GM23338 (cell line): ENCODE measurements around the gene CBARP. TPM values are rescaled to one million over a fixed set of nuclear protein-coding genes. Genes with fewer than 3 reads are reported as not detected.

Experiments used
- ATAC-seq: fragments of 200-7000 bp; cut with Tn5 transposase; 3 replicates; pipeline ENCODE4 v1.9.1; 2020
- DNase-seq: peaks from one replicate; pipeline ENCODE4 v3.0.0-alpha.2; 2015; ENCODE audit warnings: low spot score
- H2AFZ ChIP-seq: fragments of 200-600 bp; sonication (generic); 2 replicates; pipeline ENCODE4 v1.8.0; 2016; ENCODE audit warnings: antibody characterized with exemption, mild to moderate bottlenecking, moderate library complexity
- H3F3A ChIP-seq: fragments of 200-600 bp; sonication (generic); replicated peaks from 2 replicates; pipeline ENCODE4 v1.8.0; 2017; ENCODE audit warnings: antibody characterized with exemption, mixed run types, low read depth
- H3K27ac ChIP-seq: fragments of 200-600 bp; sonication (generic); 2 replicates; pipeline ENCODE4 v1.6.1; 2016; ENCODE audit warnings: low read depth
- H3K27me3 ChIP-seq: fragments of 200-600 bp; sonication (generic); 2 replicates; pipeline ENCODE4 v1.8.0; 2016; ENCODE audit warnings: mild to moderate bottlenecking, mixed run types, moderate library complexity; ENCODE audit not compliant: insufficient read depth
- H3K36me3 ChIP-seq: fragments of 200-600 bp; sonication (generic); 2 replicates; pipeline ENCODE4 v1.8.0; 2016; ENCODE audit warnings: mild to moderate bottlenecking; ENCODE audit not compliant: insufficient read depth
- H3K4me1 ChIP-seq: fragments of 200-600 bp; sonication (generic); 2 replicates; pipeline ENCODE4 v1.8.0; 2016; ENCODE audit warnings: mild to moderate bottlenecking, moderate library complexity; ENCODE audit not compliant: insufficient read depth
- H3K4me2 ChIP-seq: fragments of 200-600 bp; sonication (generic); 2 replicates; pipeline ENCODE4 v1.7.1; 2017; ENCODE audit warnings: mixed run types
- H3K4me3 ChIP-seq: fragments of 200-600 bp; sonication (generic); 2 replicates; pipeline ENCODE4 v1.6.1; 2016; ENCODE audit warnings: mixed run types
- H3K79me2 ChIP-seq: fragments of 200-600 bp; sonication (generic); replicated peaks from 2 replicates; pipeline ENCODE4 v1.8.0; 2017; ENCODE audit warnings: mild to moderate bottlenecking; ENCODE audit not compliant: insufficient read depth
- H3K9me2 ChIP-seq: fragments of 200-600 bp; sonication (generic); 2 replicates; pipeline ENCODE4 v1.8.0; 2017; ENCODE audit not compliant: insufficient read depth
- H4K20me1 ChIP-seq: fragments of 200-600 bp; sonication (generic); replicated peaks from 2 replicates; pipeline ENCODE4 v1.8.0; 2017; ENCODE audit warnings: mild to moderate bottlenecking; ENCODE audit not compliant: insufficient read depth
- H3K27ac Mint-ChIP-seq: 2 replicates; pipeline ENCODE4 v1.8.0; 2020; ENCODE audit warnings: inconsistent platforms, mild to moderate bottlenecking, moderate library complexity, mixed read lengths
- H3K27me3 Mint-ChIP-seq: 3 replicates; pipeline ENCODE4 v1.8.0; 2022; ENCODE audit warnings: low read depth, mild to moderate bottlenecking, moderate library complexity, mixed read lengths, inconsistent platforms; ENCODE audit not compliant: insufficient read depth, poor library complexity
- H3K36me3 Mint-ChIP-seq: 3 replicates; pipeline ENCODE4 v1.8.0; 2021; ENCODE audit warnings: low read depth, mild to moderate bottlenecking, inconsistent platforms, moderate library complexity, mixed read lengths
- H3K4me1 Mint-ChIP-seq: 3 replicates; pipeline ENCODE4 v1.8.0; 2020; ENCODE audit warnings: mild to moderate bottlenecking, inconsistent platforms, mixed read lengths
- H3K4me3 Mint-ChIP-seq: 3 replicates; pipeline ENCODE4 v1.8.0; 2021; ENCODE audit warnings: moderate library complexity, mild to moderate bottlenecking, inconsistent platforms, mixed read lengths
- H3K9me3 Mint-ChIP-seq: 3 replicates; pipeline ENCODE4 v1.8.0; 2020; ENCODE audit warnings: moderate library complexity, mild to moderate bottlenecking, inconsistent platforms, mixed read lengths
- CREB1 ChIP-seq: fragments of 250-450 bp; sonication (Bioruptor Pico); IDR thresholded peaks from 2 replicates; pipeline ENCODE4 v1.5.0; 2020; ENCODE audit warnings: low read depth, mild to moderate bottlenecking, moderate library complexity
- EZH2 ChIP-seq: fragments of 200-600 bp; sonication (generic); IDR thresholded peaks from one replicate; pipeline ENCODE4 v1.8.0; 2017; ENCODE audit warnings: antibody characterized with exemption, mild to moderate bottlenecking, low read depth; ENCODE audit not compliant: unreplicated experiment
- EZH2phosphoT487 ChIP-seq: fragments of 200-600 bp; sonication (generic); IDR thresholded peaks from one replicate; pipeline ENCODE4 v1.8.1; 2018; ENCODE audit warnings: antibody characterized with exemption; ENCODE audit not compliant: unreplicated experiment
- JUNB ChIP-seq: IDR thresholded peaks from one replicate; pipeline ENCODE4 v1.6.1; 2016; ENCODE audit warnings: antibody characterized with exemption; ENCODE audit not compliant: unreplicated experiment
- NANOG ChIP-seq: IDR thresholded peaks from 2 replicates; pipeline ENCODE4 v1.6.1; 2016; ENCODE audit warnings: antibody characterized with exemption, borderline replicate concordance
- POLR2AphosphoS5 ChIP-seq: IDR thresholded peaks from 2 replicates; pipeline ENCODE4 v1.6.1; 2016; ENCODE audit warnings: antibody characterized with exemption, low read depth
- STAT1 ChIP-seq: IDR thresholded peaks from one replicate; pipeline ENCODE4 v1.6.1; 2016; ENCODE audit warnings: antibody characterized with exemption; ENCODE audit not compliant: unreplicated experiment
- ZNF114 ChIP-seq: fragments of 250-450 bp; sonication (Bioruptor Pico); IDR thresholded peaks from 2 replicates; pipeline ENCODE4 v1.5.0; 2020; ENCODE audit warnings: mild to moderate bottlenecking, moderate library complexity
- ZNF331 ChIP-seq: fragments of 250-450 bp; sonication (Bioruptor Pico); IDR thresholded peaks from 2 replicates; pipeline ENCODE4 v1.5.0; 2020; ENCODE audit warnings: low read depth, mild to moderate bottlenecking, moderate library complexity
- polyA plus RNA-seq: library from polyadenylated mRNA; unstranded; fragments of >200 nt; fragmentation: Nextera tagmentation; extraction: Ambion mirVana; gene quantifications from 2 replicates; pipeline ENCODE4 v1.2.1, GENCODE V29; 2016
- total RNA-seq: library from RNA; depleted of rRNA; stranded (reverse); fragments of >200 nt; shearing (Covaris generic); gene quantifications from 2 replicates; pipeline ENCODE4 v1.2.3, GENCODE V29; 2014
- TF ChIP-seq, protein P1 (sequence below): fragments of 250-450 bp; sonication (Bioruptor Pico); IDR thresholded peaks from 2 replicates; pipeline ENCODE4 v1.5.0; 2020; ENCODE audit warnings: mild to moderate bottlenecking, moderate library complexity
- TF ChIP-seq, protein P2 (sequence below): IDR thresholded peaks from 2 replicates; pipeline ENCODE4 v1.6.1; 2016; ENCODE audit warnings: antibody characterized with exemption
- TF ChIP-seq, protein P3 (sequence below), 2 experiments: fragments of 200-600 bp in 1 of 2; sonication (generic) in 1 of 2; conservative IDR thresholded peaks; 2 replicates each; pipeline versions ENCODE4 v1.5.1 to v1.6.1; 2016 to 2017; ENCODE audit warnings: antibody characterized with exemption in 2 of 2, low read depth in 2 of 2, mild to moderate bottlenecking in 2 of 2, moderate library complexity in 1 of 2
- TF ChIP-seq, protein P4 (sequence below): IDR thresholded peaks from one replicate; pipeline ENCODE4 v1.6.1; 2018; ENCODE audit warnings: antibody characterized with exemption; ENCODE audit not compliant: unreplicated experiment

Gene CBARP
- total and polyA plus RNA-seq, 2 experiments from 2014 or later = 2.0 to 14.1 TPM

DNA sequence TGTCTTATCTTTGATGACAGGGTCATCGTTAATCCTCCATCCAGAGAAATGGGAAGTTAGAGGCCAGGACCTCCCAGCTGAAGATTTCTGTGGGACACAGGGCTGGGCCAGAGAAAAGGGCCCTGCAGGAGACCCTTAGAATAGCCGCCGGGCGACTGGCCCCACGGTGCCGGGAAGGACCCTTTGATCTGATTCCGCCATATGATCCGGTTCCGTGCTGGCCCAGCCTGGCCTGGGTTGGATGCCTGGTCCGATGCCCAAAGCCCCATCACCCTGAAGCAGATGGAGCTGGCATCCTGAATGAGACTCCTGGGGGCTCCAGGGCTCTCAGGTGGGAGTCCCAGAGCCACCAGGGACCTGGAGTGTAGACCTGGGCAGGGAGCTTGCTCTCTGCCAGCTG lies 38.3 kb downstream of the CBARP start:
- peak; percentile 39; the same call in 2 of the 3 replicates for ATAC-seq
- H3K27me3 ChIP-seq = no peaks in the 10 kb centered on the region
- TF ChIP-seq CREB1 (CRISPR knock-in tag) (no peak), ZNF114 (CRISPR knock-in tag) (no peak), STAT1 (no peak), NANOG (no peak), JUNB (no peak), POLR2AphosphoS5 (no peak), EZH2 (no peak), ZNF331 (CRISPR knock-in tag) (no peak), EZH2phosphoT487 (no peak)
- TF ChIP-seq, protein P1, sequence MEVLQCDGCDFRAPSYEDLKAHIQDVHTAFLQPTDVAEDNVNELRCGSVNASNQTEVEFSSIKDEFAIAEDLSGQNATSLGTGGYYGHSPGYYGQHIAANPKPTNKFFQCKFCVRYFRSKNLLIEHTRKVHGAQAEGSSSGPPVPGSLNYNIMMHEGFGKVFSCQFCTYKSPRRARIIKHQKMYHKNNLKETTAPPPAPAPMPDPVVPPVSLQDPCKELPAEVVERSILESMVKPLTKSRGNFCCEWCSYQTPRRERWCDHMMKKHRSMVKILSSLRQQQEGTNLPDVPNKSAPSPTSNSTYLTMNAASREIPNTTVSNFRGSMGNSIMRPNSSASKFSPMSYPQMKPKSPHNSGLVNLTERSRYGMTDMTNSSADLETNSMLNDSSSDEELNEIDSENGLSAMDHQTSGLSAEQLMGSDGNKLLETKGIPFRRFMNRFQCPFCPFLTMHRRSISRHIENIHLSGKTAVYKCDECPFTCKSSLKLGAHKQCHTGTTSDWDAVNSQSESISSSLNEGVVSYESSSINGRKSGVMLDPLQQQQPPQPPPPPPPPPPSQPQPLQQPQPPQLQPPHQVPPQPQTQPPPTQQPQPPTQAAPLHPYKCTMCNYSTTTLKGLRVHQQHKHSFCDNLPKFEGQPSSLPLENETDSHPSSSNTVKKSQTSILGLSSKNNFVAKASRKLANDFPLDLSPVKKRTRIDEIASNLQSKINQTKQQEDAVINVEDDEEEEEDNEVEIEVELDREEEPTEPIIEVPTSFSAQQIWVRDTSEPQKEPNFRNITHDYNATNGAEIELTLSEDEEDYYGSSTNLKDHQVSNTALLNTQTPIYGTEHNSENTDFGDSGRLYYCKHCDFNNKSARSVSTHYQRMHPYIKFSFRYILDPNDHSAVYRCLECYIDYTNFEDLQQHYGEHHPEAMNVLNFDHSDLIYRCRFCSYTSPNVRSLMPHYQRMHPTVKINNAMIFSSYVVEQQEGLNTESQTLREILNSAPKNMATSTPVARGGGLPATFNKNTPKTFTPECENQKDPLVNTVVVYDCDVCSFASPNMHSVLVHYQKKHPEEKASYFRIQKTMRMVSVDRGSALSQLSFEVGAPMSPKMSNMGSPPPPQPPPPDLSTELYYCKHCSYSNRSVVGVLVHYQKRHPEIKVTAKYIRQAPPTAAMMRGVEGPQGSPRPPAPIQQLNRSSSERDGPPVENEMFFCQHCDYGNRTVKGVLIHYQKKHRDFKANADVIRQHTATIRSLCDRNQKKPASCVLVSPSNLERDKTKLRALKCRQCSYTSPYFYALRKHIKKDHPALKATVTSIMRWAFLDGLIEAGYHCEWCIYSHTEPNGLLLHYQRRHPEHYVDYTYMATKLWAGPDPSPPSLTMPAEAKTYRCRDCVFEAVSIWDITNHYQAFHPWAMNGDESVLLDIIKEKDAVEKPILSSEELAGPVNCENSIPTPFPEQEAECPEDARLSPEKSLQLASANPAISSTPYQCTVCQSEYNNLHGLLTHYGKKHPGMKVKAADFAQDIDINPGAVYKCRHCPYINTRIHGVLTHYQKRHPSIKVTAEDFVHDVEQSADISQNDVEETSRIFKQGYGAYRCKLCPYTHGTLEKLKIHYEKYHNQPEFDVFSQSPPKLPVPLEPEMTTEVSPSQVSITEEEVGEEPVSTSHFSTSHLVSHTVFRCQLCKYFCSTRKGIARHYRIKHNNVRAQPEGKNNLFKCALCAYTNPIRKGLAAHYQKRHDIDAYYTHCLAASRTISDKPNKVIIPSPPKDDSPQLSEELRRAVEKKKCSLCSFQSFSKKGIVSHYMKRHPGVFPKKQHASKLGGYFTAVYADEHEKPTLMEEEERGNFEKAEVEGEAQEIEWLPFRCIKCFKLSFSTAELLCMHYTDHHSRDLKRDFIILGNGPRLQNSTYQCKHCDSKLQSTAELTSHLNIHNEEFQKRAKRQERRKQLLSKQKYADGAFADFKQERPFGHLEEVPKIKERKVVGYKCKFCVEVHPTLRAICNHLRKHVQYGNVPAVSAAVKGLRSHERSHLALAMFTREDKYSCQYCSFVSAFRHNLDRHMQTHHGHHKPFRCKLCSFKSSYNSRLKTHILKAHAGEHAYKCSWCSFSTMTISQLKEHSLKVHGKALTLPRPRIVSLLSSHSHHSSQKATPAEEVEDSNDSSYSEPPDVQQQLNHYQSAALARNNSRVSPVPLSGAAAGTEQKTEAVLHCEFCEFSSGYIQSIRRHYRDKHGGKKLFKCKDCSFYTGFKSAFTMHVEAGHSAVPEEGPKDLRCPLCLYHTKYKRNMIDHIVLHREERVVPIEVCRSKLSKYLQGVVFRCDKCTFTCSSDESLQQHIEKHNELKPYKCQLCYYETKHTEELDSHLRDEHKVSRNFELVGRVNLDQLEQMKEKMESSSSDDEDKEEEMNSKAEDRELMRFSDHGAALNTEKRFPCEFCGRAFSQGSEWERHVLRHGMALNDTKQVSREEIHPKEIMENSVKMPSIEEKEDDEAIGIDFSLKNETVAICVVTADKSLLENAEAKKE (CRISPR knock-in tag) = no peak
- TF ChIP-seq, protein P2, sequence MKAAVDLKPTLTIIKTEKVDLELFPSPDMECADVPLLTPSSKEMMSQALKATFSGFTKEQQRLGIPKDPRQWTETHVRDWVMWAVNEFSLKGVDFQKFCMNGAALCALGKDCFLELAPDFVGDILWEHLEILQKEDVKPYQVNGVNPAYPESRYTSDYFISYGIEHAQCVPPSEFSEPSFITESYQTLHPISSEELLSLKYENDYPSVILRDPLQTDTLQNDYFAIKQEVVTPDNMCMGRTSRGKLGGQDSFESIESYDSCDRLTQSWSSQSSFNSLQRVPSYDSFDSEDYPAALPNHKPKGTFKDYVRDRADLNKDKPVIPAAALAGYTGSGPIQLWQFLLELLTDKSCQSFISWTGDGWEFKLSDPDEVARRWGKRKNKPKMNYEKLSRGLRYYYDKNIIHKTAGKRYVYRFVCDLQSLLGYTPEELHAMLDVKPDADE = no peak
- TF ChIP-seq, protein P3, sequence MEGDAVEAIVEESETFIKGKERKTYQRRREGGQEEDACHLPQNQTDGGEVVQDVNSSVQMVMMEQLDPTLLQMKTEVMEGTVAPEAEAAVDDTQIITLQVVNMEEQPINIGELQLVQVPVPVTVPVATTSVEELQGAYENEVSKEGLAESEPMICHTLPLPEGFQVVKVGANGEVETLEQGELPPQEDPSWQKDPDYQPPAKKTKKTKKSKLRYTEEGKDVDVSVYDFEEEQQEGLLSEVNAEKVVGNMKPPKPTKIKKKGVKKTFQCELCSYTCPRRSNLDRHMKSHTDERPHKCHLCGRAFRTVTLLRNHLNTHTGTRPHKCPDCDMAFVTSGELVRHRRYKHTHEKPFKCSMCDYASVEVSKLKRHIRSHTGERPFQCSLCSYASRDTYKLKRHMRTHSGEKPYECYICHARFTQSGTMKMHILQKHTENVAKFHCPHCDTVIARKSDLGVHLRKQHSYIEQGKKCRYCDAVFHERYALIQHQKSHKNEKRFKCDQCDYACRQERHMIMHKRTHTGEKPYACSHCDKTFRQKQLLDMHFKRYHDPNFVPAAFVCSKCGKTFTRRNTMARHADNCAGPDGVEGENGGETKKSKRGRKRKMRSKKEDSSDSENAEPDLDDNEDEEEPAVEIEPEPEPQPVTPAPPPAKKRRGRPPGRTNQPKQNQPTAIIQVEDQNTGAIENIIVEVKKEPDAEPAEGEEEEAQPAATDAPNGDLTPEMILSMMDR (conservative IDR thresholded peaks at IDR 0.05; ENCODE audit: low read depth in 2 of 2) = no peak
- TF ChIP-seq, protein P4, sequence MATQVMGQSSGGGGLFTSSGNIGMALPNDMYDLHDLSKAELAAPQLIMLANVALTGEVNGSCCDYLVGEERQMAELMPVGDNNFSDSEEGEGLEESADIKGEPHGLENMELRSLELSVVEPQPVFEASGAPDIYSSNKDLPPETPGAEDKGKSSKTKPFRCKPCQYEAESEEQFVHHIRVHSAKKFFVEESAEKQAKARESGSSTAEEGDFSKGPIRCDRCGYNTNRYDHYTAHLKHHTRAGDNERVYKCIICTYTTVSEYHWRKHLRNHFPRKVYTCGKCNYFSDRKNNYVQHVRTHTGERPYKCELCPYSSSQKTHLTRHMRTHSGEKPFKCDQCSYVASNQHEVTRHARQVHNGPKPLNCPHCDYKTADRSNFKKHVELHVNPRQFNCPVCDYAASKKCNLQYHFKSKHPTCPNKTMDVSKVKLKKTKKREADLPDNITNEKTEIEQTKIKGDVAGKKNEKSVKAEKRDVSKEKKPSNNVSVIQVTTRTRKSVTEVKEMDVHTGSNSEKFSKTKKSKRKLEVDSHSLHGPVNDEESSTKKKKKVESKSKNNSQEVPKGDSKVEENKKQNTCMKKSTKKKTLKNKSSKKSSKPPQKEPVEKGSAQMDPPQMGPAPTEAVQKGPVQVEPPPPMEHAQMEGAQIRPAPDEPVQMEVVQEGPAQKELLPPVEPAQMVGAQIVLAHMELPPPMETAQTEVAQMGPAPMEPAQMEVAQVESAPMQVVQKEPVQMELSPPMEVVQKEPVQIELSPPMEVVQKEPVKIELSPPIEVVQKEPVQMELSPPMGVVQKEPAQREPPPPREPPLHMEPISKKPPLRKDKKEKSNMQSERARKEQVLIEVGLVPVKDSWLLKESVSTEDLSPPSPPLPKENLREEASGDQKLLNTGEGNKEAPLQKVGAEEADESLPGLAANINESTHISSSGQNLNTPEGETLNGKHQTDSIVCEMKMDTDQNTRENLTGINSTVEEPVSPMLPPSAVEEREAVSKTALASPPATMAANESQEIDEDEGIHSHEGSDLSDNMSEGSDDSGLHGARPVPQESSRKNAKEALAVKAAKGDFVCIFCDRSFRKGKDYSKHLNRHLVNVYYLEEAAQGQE = no peak
- no peaks in the 10 kb centered on the region for H3K9me3 Mint-ChIP-seq
- no peak overlapping the region for H3K27ac ChIP-seq
- no peak overlapping the region for H3K4me3 Mint-ChIP-seq
- H3K9me2 ChIP-seq = no peaks in the 10 kb centered on the region
- no peak overlapping the region for H2AFZ ChIP-seq
- peaks cover 3% of the 10 kb centered on the region for H3K27me3 Mint-ChIP-seq
- H3K79me2 ChIP-seq = no peaks in the 10 kb centered on the region
- no peak for DNase-seq
- H3K27ac Mint-ChIP-seq = no peak overlapping the region
- no peaks in the 10 kb centered on the region for H3K4me1 ChIP-seq
- H3K36me3 Mint-ChIP-seq = no peaks in the 10 kb centered on the region
- H3K4me1 Mint-ChIP-seq = no peaks in the 10 kb centered on the region
- H3F3A ChIP-seq = peaks cover 8% of the 10 kb centered on the region
- H4K20me1 ChIP-seq = no peaks in the 10 kb centered on the region
- no peaks in the 10 kb centered on the region for H3K36me3 ChIP-seq
- H3K4me2 ChIP-seq = no peak overlapping the region
- H3K4me3 ChIP-seq = no peak overlapping the region
